AG08395 (cell line): ENCODE measurements around the gene PMS2.
"Not testable (repeated sequence)": the region's sequence is repeated elsewhere in the genome, so short reads cannot be mapped to it uniquely, and the experiment has no call there.

Experiments
- DNase-seq: peaks from one replicate; pipeline ENCODE4 v3.0.0; 2012; ENCODE audit warnings: mixed read lengths, low spot score

PMS2 gene

DNA sequence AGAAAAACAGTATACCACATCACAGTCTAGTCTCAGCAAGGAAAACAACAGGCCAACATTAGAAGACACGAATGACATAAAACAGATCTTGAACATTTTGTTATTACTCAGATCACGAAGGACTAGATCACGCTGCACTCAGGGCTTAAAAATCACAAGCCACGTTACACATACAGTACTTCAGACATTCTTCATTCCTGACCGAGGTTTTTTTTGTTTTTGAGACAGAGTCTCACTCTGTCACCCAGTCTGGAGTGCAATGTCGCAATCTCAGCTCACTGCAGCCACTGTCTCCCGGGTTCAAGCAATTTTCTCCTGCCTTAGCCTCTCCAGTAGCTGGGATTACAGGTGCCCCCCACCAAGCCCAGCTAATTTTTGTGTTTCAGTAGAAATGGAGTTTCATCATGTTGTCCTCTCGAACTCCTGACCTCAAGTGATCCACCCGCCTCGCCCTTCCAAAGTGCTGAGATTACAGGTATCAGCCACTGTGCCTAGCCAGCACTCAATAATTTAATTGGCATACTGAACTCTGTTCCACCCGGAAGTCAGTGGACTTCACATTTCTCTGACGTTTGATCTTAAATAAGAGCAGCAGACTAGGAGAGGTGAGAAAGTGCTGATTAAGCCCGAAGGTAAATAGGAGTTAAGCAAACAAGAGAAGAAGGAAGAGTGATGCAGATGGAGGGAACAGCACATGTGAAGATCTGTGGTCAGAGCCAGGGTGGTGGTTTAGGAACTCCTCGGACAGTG, 3.7 kb upstream of the PMS2 start:
- no peak for DNase-seq

GRCh38 chr7:6011541-6011940, 2.7 kb upstream of the PMS2 start:
- no peak for DNase-seq

GRCh38 chr7:6010370-6010769, 1.5 kb upstream of the PMS2 start:
- DNase-seq, result not testable (repeated sequence)

DNA sequence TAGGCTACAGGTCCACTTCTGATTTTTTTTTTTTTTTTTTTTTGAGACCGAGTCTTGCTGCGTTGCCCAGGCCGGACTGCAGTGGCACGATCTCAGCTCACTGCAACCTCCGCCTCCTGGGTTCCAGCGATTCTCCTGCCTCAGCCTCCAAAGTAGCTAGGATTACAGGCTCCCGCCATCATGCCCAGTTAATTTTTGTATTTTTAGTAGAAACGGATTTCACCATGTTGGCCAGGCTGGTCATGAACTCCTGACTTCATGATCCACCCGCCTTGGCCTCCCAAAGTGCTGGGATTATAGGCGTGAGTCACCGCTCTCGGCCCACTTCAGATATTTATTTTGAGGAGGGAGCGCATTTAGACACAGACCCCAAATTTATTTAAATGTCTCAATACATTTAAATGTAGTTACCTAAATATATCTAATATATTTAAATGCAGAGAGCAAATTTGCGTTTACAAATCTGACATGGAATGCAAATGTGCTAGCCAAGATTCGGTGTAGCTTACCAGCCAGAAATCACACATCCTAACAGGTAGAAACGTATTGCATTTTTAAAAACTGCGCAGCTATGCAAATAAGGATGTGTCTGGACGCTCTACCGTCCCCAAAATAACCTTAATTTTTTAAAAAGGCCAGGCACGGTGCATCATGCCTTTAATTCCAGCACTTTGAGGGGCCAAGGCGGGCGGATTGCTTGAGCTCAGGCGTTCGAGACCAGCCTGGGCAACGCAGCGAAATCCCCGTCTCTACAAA, 836 bp downstream of the PMS2 start:
- not testable (repeated sequence) for DNase-seq

GRCh38 chr7:6007386-6007785, 1.5 kb downstream of the PMS2 start:
- DNase-seq, result no peak

DNA sequence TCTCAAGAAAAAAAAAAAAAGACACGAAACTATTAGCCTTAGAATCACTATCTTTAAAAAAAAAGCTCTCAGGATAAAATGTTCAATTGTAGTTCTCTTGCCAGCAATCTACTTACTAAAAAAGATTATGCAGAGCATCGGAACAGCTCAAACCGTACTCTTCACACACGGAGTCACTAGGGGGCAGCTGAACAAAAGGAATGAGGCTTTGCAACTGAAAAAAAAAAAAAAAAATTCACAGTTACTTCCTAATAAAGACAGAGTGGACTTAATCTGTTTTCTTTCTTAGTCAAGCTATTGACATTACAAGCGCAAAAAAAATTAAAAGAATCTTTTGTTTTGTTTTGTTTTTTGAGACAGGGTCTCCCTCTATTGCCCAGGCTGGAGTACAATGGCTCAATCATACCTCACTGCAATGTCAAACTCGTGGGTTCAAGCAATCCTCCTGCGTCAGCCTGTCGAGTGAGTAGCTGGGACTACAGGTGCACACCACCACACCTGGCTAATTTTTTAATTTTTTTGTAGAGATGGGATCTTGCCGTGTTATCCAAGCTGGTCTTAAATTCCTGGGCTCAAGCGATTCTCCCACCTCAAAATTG, 11.5 kb downstream of the PMS2 start:
- peak; percentile 75 for DNase-seq

- not testable (repeated sequence) for DNase-seq
These were observed 21.8 kb downstream of the PMS2 start for GRCh38 chr7:5987061-5987460.

GRCh38 chr7:5979680-5980314, 29.1 kb downstream of the PMS2 start:
- DNase-seq, result not testable (repeated sequence)

GRCh38 chr7:5973580-5973979, 35.3 kb downstream of the PMS2 start:
- not testable (repeated sequence) for DNase-seq

GRCh38 chr7:5970347-5970911, 38.4 kb downstream of the PMS2 start, which contains the start of gene RSPH10B:
Gene RSPH10B (minus strand): TSS chr7:5970689. CDS start chr7:5967116, 3,573 bp downstream.
- DNase-seq, result not testable (repeated sequence)

DNA sequence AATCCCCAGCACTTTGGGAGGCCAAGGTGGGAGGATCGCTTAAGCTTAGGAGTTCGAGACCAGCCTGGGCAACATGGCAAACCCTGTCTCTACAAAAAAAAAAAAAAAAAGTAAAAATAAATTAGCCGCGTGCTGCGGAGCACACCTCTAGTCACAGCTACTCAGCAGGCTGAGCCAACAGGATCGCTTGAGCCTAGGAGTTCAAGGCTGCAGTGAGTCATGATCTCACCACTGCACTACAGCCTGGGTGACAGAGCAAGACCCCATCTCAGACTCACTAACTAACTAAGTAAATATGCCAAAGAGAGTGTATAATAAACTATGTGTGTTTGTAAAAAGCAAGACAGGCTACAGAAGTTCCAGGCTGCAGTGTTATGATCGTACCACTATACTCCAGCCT, 45.0 kb downstream of the PMS2 start:
- DNase-seq, result not testable (repeated sequence)

DNA sequence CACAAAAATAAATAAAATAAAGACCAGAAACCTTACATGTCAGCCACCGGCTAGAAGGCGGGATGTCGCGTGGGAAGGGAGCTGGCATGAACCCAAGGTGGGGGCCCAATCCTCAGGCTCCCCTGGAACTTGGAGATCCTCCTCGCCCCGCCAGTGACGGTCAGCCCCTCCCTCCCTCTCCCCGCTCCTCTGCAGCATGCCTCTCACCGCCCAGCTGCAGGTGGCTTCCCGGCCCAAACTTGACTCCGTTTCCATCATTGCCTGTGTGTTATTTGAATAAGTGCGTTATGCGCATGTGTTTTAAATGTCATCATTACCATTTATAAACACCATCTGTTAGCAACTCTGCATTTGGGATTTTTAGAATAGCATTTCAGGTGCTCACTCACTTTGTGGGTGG, 45.6 kb downstream of the PMS2 start:
- not testable (repeated sequence) for DNase-seq

- DNase-seq, result not testable (repeated sequence)
These were observed 73.9 kb downstream of the PMS2 start for GRCh38 chr7:5934945-5935450.

- DNase-seq, result not testable (repeated sequence)
These were observed 76.8 kb downstream of the PMS2 start for GRCh38 chr7:5931905-5932644.

DNA sequence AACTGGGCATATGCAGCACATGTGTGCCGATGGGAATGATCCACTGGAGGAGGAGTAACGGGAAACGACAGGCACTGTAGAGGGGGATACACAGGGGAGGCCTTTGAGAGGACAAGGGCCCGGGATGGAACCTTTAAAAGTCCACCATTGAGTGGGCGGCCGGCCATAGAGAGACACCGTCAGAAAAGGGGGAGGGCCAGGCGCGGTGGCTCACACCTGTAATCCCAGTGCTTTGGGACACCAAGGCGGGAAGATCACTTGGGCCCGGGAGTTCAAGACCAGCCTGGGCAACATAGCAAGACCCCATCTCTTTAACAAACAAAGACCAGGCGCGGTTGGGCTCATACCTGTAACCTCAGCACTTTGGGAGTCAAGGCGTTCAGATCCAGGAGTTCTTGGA, 77.6 kb downstream of the PMS2 start:
- not testable (repeated sequence) for DNase-seq

DNA sequence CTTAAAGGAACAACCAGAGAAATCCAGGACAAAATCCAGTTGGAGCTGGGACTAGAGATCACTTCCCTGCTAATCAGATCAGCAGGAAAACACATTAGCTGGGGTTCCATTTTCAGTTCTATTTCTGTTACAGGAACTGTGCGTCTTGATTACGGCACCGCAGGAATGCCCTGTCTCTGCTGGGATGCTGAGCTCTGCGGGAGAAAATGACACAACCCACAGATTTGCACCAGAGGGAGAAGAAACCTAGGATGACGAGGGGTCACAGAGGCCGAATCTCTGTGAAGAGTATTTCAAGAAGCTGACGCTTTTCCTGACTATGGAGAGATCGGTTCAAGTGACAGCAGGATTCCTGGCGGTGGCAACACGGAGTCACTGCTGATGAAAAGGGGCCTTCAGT, 78.6 kb downstream of the PMS2 start:
- not testable (repeated sequence) for DNase-seq

GRCh38 chr7:5926263-5926870, 82.5 kb downstream of the PMS2 start:
- not testable (repeated sequence) for DNase-seq

GRCh38 chr7:5924630-5925029, 84.2 kb downstream of the PMS2 start:
- not testable (repeated sequence) for DNase-seq

GRCh38 chr7:5924180-5924579, 84.7 kb downstream of the PMS2 start:
- not testable (repeated sequence) for DNase-seq
